GM12865 (cell line): ENCODE data around the gene CTSC.
A peak's percentile ranks its signal among the peaks of the same experiment; 100 is the strongest.

ENCODE experiments used
- DNase-seq: peaks from one replicate; pipeline ENCODE4 v3.0.0; 2010; ENCODE audit warnings: low read depth
- H3K4me3 ChIP-seq: 2 replicates; pipeline ENCODE4 v1.5.1; 2011; ENCODE audit warnings: mild to moderate bottlenecking, low read depth, low read length, control low read depth
- CTCF ChIP-seq: IDR thresholded peaks from 2 replicates; pipeline ENCODE4 v1.5.1; 2011; ENCODE audit warnings: low read length, control low read depth, low read depth, inconsistent platforms; ENCODE audit not compliant: insufficient read depth; ENCODE audit errors: missing control alignments

Gene CTSC

GRCh38 chr11:88337181-88337986 is at the start of gene CTSC:
Gene CTSC (minus strand): TSS chr11:88337736. CDS start chr11:88337672, 64 bp downstream.
- peak; percentile 97 for DNase-seq
- TF ChIP-seq CTCF: no peak
- H3K4me3 ChIP-seq: peak within 1 kb of the TSS; percentile 76

- DNase-seq: peak; percentile 45
- no peak for TF ChIP-seq CTCF
- no peak overlapping the region for H3K4me3 ChIP-seq
Observed at GRCh38 chr11:88384669-88385005, 47.1 kb upstream of the CTSC start.

- no peak for TF ChIP-seq CTCF
- no peak overlapping the region for H3K4me3 ChIP-seq
- DNase-seq: no peak
Observed at GRCh38 chr11:88384004-88384668, 46.6 kb upstream of the CTSC start.

GRCh38 chr11:88383447-88383846 is 45.9 kb upstream of the CTSC start:
- H3K4me3 ChIP-seq: no peak overlapping the region
- no peak for TF ChIP-seq CTCF

GRCh38 chr11:88379130-88379529 is 41.6 kb upstream of the CTSC start:
- no peak for TF ChIP-seq CTCF
- no peak for DNase-seq
- no peak overlapping the region for H3K4me3 ChIP-seq

More at GRCh38 chr11:88383447-88383846, 45.9 kb upstream of the CTSC start:
- peak; percentile 64 for DNase-seq

GRCh38 chr11:88378422-88379066 is 41.0 kb upstream of the CTSC start:
- TF ChIP-seq CTCF: no peak
- no peak overlapping the region for H3K4me3 ChIP-seq
- DNase-seq: no peak
